Osteoblast (primary cell): ENCODE data around the gene ZFYVE9. TPM values are rescaled to one million over a fixed set of nuclear protein-coding genes. Genes with fewer than 3 reads are reported as not detected.
"Not testable (repeated sequence)": the region's sequence is repeated elsewhere in the genome, so short reads cannot be mapped to it uniquely, and the experiment has no call there.

ENCODE experiments used
- DNase-seq: peaks from one replicate; pipeline ENCODE4 v3.0.0; 2011; ENCODE audit warnings: low spot score, mixed read lengths; ENCODE audit not compliant: insufficient read length; ENCODE audit errors: missing footprints
- H2AFZ ChIP-seq: 2 replicates; pipeline ENCODE4 v1.6.0; 2011; ENCODE audit warnings: mild to moderate bottlenecking, low read length
- H3K27ac ChIP-seq: 2 replicates; pipeline ENCODE4 v1.5.1; 2011; ENCODE audit warnings: mild to moderate bottlenecking, low read depth, low read length, moderate library complexity
- H3K27me3 ChIP-seq: 2 replicates; pipeline ENCODE4 v1.6.0; 2012; ENCODE audit warnings: mild to moderate bottlenecking, control low read depth, inconsistent platforms, low read length, moderate library complexity; ENCODE audit not compliant: insufficient read depth
- H3K36me3 ChIP-seq: 2 replicates; pipeline ENCODE4 v1.5.1; 2011; ENCODE audit warnings: mild to moderate bottlenecking, low read length, control low read depth, moderate library complexity; ENCODE audit not compliant: insufficient read depth
- H3K4me1 ChIP-seq: 2 replicates; pipeline ENCODE4 v1.5.1; 2011; ENCODE audit warnings: mild to moderate bottlenecking, low read length, control low read depth, moderate library complexity; ENCODE audit not compliant: insufficient read depth
- H3K4me2 ChIP-seq: 2 replicates; pipeline ENCODE4 v1.6.0; 2011; ENCODE audit warnings: mild to moderate bottlenecking, low read length; ENCODE audit not compliant: insufficient read depth
- H3K4me3 ChIP-seq: fragments of 200-600 bp; sonication (generic); 3 replicates; pipeline ENCODE4 v1.5.1; 2012; ENCODE audit warnings: mild to moderate bottlenecking, low read length, inconsistent platforms; ENCODE audit not compliant: insufficient read depth
- H3K79me2 ChIP-seq: 2 replicates; pipeline ENCODE4 v1.6.0; 2012; ENCODE audit warnings: mild to moderate bottlenecking, low read length, control low read depth, inconsistent platforms; ENCODE audit not compliant: insufficient read depth
- H3K9me3 ChIP-seq: 2 replicates; pipeline ENCODE4 v1.5.1; 2011; ENCODE audit warnings: low read depth, low read length, control low read depth
- H4K20me1 ChIP-seq: 2 replicates; pipeline ENCODE4 v1.6.0; 2012; ENCODE audit warnings: mild to moderate bottlenecking, low read length, control low read depth; ENCODE audit not compliant: insufficient read depth
- total RNA-seq: library from RNA; depleted of rRNA; stranded (reverse); fragments of >200 nt; gene quantifications from 2 replicates; pipeline ENCODE4 v1.2.3, GENCODE V29; 2012
- TF ChIP-seq, protein P1 (sequence below): IDR thresholded peaks from 2 replicates; pipeline ENCODE4 v1.5.1; 2011; ENCODE audit warnings: mild to moderate bottlenecking, low read depth, low read length, moderate library complexity; ENCODE audit errors: extremely low read depth

The ZFYVE9 gene
- total RNA-seq, 1 donor, result 38.0 TPM

GRCh38 chr1:52203935-52204625, 62.2 kb downstream of the ZFYVE9 start:
- Histone ChIP-seq H3K9me3 (no peaks in the 10 kb centered on the region), H3K79me2 (peaks cover 5% of the 10 kb centered on the region), H3K4me1 (no peaks in the 10 kb centered on the region), H3K4me2 (no peak overlapping the region), H3K36me3 (no peaks in the 10 kb centered on the region), H3K27me3 (no peaks in the 10 kb centered on the region), H2AFZ (no peak overlapping the region), H3K4me3 (no peak overlapping the region), H4K20me1 (peaks cover 3% of the 10 kb centered on the region), H3K27ac (no peak overlapping the region)
- DNase-seq, result no peak
- TF ChIP-seq, protein P1, sequence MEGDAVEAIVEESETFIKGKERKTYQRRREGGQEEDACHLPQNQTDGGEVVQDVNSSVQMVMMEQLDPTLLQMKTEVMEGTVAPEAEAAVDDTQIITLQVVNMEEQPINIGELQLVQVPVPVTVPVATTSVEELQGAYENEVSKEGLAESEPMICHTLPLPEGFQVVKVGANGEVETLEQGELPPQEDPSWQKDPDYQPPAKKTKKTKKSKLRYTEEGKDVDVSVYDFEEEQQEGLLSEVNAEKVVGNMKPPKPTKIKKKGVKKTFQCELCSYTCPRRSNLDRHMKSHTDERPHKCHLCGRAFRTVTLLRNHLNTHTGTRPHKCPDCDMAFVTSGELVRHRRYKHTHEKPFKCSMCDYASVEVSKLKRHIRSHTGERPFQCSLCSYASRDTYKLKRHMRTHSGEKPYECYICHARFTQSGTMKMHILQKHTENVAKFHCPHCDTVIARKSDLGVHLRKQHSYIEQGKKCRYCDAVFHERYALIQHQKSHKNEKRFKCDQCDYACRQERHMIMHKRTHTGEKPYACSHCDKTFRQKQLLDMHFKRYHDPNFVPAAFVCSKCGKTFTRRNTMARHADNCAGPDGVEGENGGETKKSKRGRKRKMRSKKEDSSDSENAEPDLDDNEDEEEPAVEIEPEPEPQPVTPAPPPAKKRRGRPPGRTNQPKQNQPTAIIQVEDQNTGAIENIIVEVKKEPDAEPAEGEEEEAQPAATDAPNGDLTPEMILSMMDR, result no peak

GRCh38 chr1:52204696-52205095, 62.8 kb downstream of the ZFYVE9 start:
- peaks cover 5% of the 10 kb centered on the region for H3K79me2 ChIP-seq

DNA sequence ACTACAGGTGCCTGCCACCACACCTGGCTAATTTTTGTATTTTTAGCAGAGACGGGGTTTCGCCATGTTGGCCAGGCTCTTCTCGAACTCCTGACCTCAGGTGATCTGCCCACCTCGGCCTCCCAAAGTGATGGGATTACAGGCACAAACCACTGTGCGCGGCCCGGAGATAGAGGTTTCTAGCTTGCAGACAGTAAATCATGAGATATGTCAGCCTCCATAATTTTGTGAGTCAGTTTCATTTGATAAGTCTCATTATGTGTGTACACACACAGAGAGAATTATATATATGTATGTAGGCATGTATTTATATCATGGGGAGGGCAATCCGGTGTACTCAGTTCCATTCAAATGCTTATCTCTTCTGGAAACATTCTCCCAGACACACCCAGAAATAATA, 64.8 kb downstream of the ZFYVE9 start:
- H3K79me2 ChIP-seq, result peaks cover 11% of the 10 kb centered on the region
- H3K27me3 ChIP-seq, H3K36me3 ChIP-seq, DNase-seq, H3K9me3 ChIP-seq, H3K27ac ChIP-seq, H3K4me2 ChIP-seq, H3K4me1 ChIP-seq, H3K4me3 ChIP-seq, H2AFZ ChIP-seq: not testable (repeated sequence)
- H4K20me1 ChIP-seq, result peaks cover 12% of the 10 kb centered on the region

More at GRCh38 chr1:52204696-52205095, 62.8 kb downstream of the ZFYVE9 start:
- H3K4me3 ChIP-seq, result no peak overlapping the region
- no peaks in the 10 kb centered on the region for H3K4me1 ChIP-seq
- DNase-seq, result no peak
- no peaks in the 10 kb centered on the region for H3K36me3 ChIP-seq
- no peak overlapping the region for H3K27ac ChIP-seq
- no peaks in the 10 kb centered on the region for H3K27me3 ChIP-seq
- TF ChIP-seq, protein P1, result no peak
- no peak overlapping the region for H2AFZ ChIP-seq
- H3K9me3 ChIP-seq, result no peaks in the 10 kb centered on the region
- H3K4me2 ChIP-seq, result no peak overlapping the region
- H4K20me1 ChIP-seq, result peaks cover 7% of the 10 kb centered on the region

GRCh38 chr1:52209429-52209828, 67.5 kb downstream of the ZFYVE9 start:
- H3K27me3 ChIP-seq, result no peaks in the 10 kb centered on the region
- H3K4me2 ChIP-seq, result no peak overlapping the region
- peaks cover 11% of the 10 kb centered on the region for H3K79me2 ChIP-seq
- H3K4me3 ChIP-seq, result no peak overlapping the region
- H2AFZ ChIP-seq, result no peak overlapping the region
- TF ChIP-seq, protein P1, result no peak
- H3K27ac ChIP-seq, result no peak overlapping the region
- H3K4me1 ChIP-seq, result no peaks in the 10 kb centered on the region
- no peak for DNase-seq
- H3K9me3 ChIP-seq, result no peaks in the 10 kb centered on the region
- peaks cover 9% of the 10 kb centered on the region for H4K20me1 ChIP-seq
- H3K36me3 ChIP-seq, result no peaks in the 10 kb centered on the region
